PC-9 (cell line): ENCODE measurements around the gene USP31. TPM values are rescaled to one million over a fixed set of nuclear protein-coding genes. Genes with fewer than 3 reads are reported as not detected.

Source experiments
- BruUV-seq: library from RNA; stranded (reverse); fragments of 400-500 nt; replicated peaks from 2 replicates; lab custom pipeline; 2021; lab: Mats Ljungman, UMichigan
- CTCF ChIA-PET: fragments of 300-600 bp; sonication (Branson Sonifier 250); formaldehyde crosslinking; loops from one replicate; lab custom pipeline; 2022; ENCODE audit warnings: antibody characterized with exemption; lab: Charles Lee
- POLR2A ChIA-PET: fragments of 300-600 bp; sonication (Branson Sonifier 250); formaldehyde crosslinking; loops from one replicate; lab custom pipeline; 2022; ENCODE audit warnings: antibody characterized with exemption; ENCODE audit not compliant: unreplicated experiment; lab: Charles Lee
- DNase-seq, 2 experiments: peaks; one replicate each; pipeline versions ENCODE4 v3.0.0 to v3.0.0-alpha.2; 2015 to 2022; ENCODE audit warnings: mixed read lengths in 1 of 2
- H2AFZ ChIP-seq: fragments of 200-600 bp; sonication (generic); 2 replicates; pipeline ENCODE4 v1.8.1; 2017; ENCODE audit warnings: antibody characterized with exemption
- H3F3A ChIP-seq: fragments of 200-600 bp; sonication (generic); 2 replicates; pipeline ENCODE4 v1.8.1; 2017; ENCODE audit warnings: antibody characterized with exemption, mild to moderate bottlenecking, low read depth; ENCODE audit not compliant: insufficient read depth
- H3K27ac ChIP-seq: fragments of 200-600 bp; sonication (generic); 2 replicates; pipeline ENCODE4 v1.6.1; 2016; ENCODE audit warnings: mixed run types
- H3K27me3 ChIP-seq: fragments of 200-600 bp; sonication (generic); 2 replicates; pipeline ENCODE4 v1.6.1; 2016; ENCODE audit warnings: low read depth, mixed run types; ENCODE audit not compliant: insufficient read depth
- H3K36me3 ChIP-seq: fragments of 200-600 bp; sonication (generic); 2 replicates; pipeline ENCODE4 v1.6.1; 2016; ENCODE audit warnings: low read depth, mixed run types
- H3K4me1 ChIP-seq: fragments of 200-600 bp; sonication (generic); replicated peaks from 2 replicates; pipeline ENCODE4 v1.6.1; 2016; ENCODE audit warnings: mixed run types; ENCODE audit not compliant: insufficient read depth
- H3K4me2 ChIP-seq: fragments of 200-600 bp; sonication (generic); 2 replicates; pipeline ENCODE4 v1.6.1; 2017; ENCODE audit warnings: mixed run types
- H3K4me3 ChIP-seq: fragments of 200-600 bp; sonication (generic); 2 replicates; pipeline ENCODE4 v1.6.1; 2016; ENCODE audit warnings: mixed run types
- H3K79me2 ChIP-seq: fragments of 200-600 bp; sonication (generic); 2 replicates; pipeline ENCODE4 v1.6.1; 2017; ENCODE audit warnings: low read depth, mixed run types
- H3K9me2 ChIP-seq: fragments of 200-600 bp; sonication (generic); 2 replicates; pipeline ENCODE4 v1.8.1; 2017; ENCODE audit warnings: mild to moderate bottlenecking; ENCODE audit not compliant: insufficient read depth
- H3K9me3 ChIP-seq: fragments of 200-600 bp; sonication (generic); 2 replicates; pipeline ENCODE4 v1.8.1; 2016; ENCODE audit warnings: low read depth; ENCODE audit not compliant: insufficient read depth
- H4K20me1 ChIP-seq: fragments of 200-600 bp; sonication (generic); 2 replicates; pipeline ENCODE4 v1.8.1; 2017; ENCODE audit not compliant: insufficient read depth
- EZH2 ChIP-seq: fragments of 200-600 bp; sonication (generic); IDR thresholded peaks from 2 replicates; pipeline ENCODE4 v1.8.0; 2017; ENCODE audit warnings: antibody characterized with exemption, low read depth
- intact Hi-C: fragments of 100-400 bp; cut with micrococcal nuclease; formaldehyde crosslinking; loops from one replicate; pipeline ENCODE4 v1.10.0; 2022; ENCODE audit not compliant: unreplicated experiment
- total RNA-seq: library from RNA; stranded (reverse); gene quantifications from 2 replicates; pipeline ENCODE4 v1.2.3, GENCODE V29; 2021
- TF ChIP-seq, protein P1 (sequence below): fragments of 200-600 bp; sonication (generic); conservative IDR thresholded peaks from 2 replicates; pipeline ENCODE4 v1.6.1; 2017; ENCODE audit warnings: mixed run types, antibody characterized with exemption, mild to moderate bottlenecking, moderate library complexity

The USP31 gene
- total RNA-seq, 1 experiment from 2014 or later: 12.1 TPM

DNA sequence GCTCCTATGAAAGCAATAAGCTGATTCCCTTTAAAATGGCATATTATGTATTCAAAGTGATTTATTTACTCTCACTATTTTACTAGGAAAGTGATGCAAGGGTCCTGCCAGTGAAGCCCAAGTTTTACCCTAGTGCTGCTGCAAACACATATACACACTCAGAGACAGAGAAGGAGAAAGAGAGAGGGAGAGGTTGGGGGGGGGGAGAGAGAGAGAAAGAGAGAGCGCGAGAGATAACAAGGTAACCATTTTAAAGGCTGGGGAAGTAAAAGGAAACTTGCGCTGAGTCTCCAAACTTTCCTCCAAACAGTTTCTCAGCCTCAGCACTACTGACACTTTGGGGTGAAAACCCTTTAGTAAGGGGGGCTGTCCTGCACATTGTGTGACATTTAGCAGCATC, 5.9 kb downstream of the USP31 start:
- DNase-seq: no peak
- TF ChIP-seq, protein P1, sequence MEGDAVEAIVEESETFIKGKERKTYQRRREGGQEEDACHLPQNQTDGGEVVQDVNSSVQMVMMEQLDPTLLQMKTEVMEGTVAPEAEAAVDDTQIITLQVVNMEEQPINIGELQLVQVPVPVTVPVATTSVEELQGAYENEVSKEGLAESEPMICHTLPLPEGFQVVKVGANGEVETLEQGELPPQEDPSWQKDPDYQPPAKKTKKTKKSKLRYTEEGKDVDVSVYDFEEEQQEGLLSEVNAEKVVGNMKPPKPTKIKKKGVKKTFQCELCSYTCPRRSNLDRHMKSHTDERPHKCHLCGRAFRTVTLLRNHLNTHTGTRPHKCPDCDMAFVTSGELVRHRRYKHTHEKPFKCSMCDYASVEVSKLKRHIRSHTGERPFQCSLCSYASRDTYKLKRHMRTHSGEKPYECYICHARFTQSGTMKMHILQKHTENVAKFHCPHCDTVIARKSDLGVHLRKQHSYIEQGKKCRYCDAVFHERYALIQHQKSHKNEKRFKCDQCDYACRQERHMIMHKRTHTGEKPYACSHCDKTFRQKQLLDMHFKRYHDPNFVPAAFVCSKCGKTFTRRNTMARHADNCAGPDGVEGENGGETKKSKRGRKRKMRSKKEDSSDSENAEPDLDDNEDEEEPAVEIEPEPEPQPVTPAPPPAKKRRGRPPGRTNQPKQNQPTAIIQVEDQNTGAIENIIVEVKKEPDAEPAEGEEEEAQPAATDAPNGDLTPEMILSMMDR: no peak
- no peak for TF ChIP-seq EZH2
- no peaks in the 10 kb centered on the region for H3K9me2 ChIP-seq
- no peak overlapping the region for H3K4me3 ChIP-seq
- no peaks in the 10 kb centered on the region for H3K27me3 ChIP-seq
- intact Hi-C loops: no loop called here
- no peaks in the 10 kb centered on the region for H3K9me3 ChIP-seq
- H3F3A ChIP-seq: no peaks in the 10 kb centered on the region
- H3K27ac ChIP-seq: no peak overlapping the region
- no peak overlapping the region for H3K4me2 ChIP-seq
- peaks cover 91% of the 10 kb centered on the region for H3K79me2 ChIP-seq
- H2AFZ ChIP-seq: no peak overlapping the region
- H4K20me1 ChIP-seq: no peaks in the 10 kb centered on the region; the same call in 1 of the 2 replicates
- CTCF ChIA-PET: interaction anchor here (0.9 kb wide), 1 partner anchor 292 kb away, joined by 4 read pairs; no protein-coding TSS in a partner anchor
- peaks cover 24% of the 10 kb centered on the region for H3K4me1 ChIP-seq
- no TSS peak for BruUV-seq
- POLR2A ChIA-PET: no interaction called here
- H3K36me3 ChIP-seq: no peaks in the 10 kb centered on the region

DNA sequence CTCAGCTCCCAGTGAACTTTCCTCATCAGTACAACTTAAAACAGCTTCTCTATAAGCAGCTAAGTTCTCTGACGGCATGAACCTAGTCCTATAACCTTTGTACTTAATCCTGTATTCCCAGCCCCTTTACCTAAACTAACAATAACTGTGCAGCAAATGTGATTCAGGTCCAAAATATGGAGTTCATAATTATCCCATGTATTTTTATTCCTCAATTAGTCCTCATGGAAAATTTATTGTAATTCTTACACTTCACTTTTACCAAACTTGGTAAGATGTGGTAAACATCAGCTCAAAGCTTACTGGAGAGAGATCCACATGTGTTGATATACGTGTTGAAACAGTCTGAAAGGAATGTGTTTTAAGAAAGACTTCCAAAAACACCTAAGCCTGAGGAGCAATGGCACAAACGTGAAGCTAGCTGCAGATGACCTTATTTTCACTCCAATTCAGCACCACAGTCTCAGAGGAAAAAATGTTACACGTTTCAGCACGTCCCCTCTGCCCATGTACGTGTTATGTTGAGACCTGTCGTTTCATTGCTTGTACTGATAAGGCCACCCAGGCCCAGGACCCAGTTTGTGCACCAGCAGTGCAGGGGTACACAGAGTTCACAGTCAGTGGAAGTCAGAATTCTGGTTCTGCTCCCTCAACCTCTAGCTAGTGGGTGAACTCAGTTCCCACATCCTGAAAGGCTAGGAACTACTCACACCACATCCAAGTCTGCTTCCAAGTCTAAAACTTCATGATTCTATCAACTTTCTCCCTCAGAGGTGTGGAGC, 7.1 kb downstream of the USP31 start:
- DNase-seq: no peak
- POLR2A ChIA-PET: no interaction called here

DNA sequence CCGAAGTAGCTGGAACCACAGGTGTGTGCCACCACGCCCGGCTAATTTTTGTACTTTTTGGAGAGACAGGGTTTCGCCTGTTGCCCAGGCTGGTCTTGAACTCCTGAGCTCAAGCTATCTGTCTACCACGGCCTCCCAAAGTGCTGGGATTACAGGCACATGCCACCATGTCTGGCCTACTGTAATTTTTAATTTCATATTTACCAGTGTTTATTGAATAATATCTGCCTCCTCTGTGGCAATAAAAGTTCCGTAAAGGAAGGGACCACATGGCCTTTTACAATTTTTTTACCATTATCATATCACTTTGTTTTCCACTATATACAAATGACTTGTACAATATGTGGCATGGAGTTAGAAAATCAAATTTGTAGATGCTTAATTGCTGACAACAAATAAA, 7.8 kb downstream of the USP31 start:
- ChIA-PET POLR2A (no interaction called here), CTCF (no interaction called here)
- peaks cover 8% of the 10 kb centered on the region; the same call in 1 of the 2 replicates for H3K9me3 ChIP-seq
- peaks cover 79% of the 10 kb centered on the region for H3K79me2 ChIP-seq
- no peak for DNase-seq
- H3K4me3 ChIP-seq: no peak overlapping the region
- no peaks in the 10 kb centered on the region; the same call in 1 of the 2 replicates for H4K20me1 ChIP-seq
- H3K9me2 ChIP-seq: no peaks in the 10 kb centered on the region
- H3K4me2 ChIP-seq: no peak overlapping the region
- no peak overlapping the region for H2AFZ ChIP-seq
- H3K27ac ChIP-seq: no peak overlapping the region
- intact Hi-C loops: no loop called here
- TF ChIP-seq, protein P1: no peak
- TF ChIP-seq EZH2: no peak
- peaks cover 13% of the 10 kb centered on the region for H3K4me1 ChIP-seq
- no TSS peak for BruUV-seq
- no peaks in the 10 kb centered on the region for H3K27me3 ChIP-seq
- H3F3A ChIP-seq: no peaks in the 10 kb centered on the region
- H3K36me3 ChIP-seq: no peaks in the 10 kb centered on the region

More for the DNA sequence above, 7.1 kb downstream of the USP31 start:
- no peaks in the 10 kb centered on the region for H3K9me2 ChIP-seq
- CTCF ChIA-PET: no interaction called here
- H3K27me3 ChIP-seq: no peaks in the 10 kb centered on the region
- no peak overlapping the region for H3K27ac ChIP-seq
- BruUV-seq: no TSS peak
- H4K20me1 ChIP-seq: no peaks in the 10 kb centered on the region; the same call in 1 of the 2 replicates
- intact Hi-C loops: no loop called here
- TF ChIP-seq, protein P1: no peak
- TF ChIP-seq EZH2: no peak
- no peak overlapping the region for H2AFZ ChIP-seq
- H3K9me3 ChIP-seq: peaks cover 8% of the 10 kb centered on the region; the same call in 1 of the 2 replicates
- H3K4me1 ChIP-seq: peaks cover 13% of the 10 kb centered on the region
- H3K79me2 ChIP-seq: peaks cover 79% of the 10 kb centered on the region
- H3K4me2 ChIP-seq: no peak overlapping the region
- H3F3A ChIP-seq: no peaks in the 10 kb centered on the region
- no peak overlapping the region for H3K4me3 ChIP-seq
- H3K36me3 ChIP-seq: no peaks in the 10 kb centered on the region
